Psoas muscle (tissue), 8 donors: ENCODE measurements around the gene FRAS1. TPM values are rescaled to one million over a fixed set of nuclear protein-coding genes. Genes with fewer than 3 reads are reported as not detected.

Experiments used
- ATAC-seq, 4 donors: fragments of 200-7000 bp; cut with Tn5 transposase; one replicate each; pipeline ENCODE4 v1.9.1; 2020; ENCODE audit warnings: moderate library complexity in 3 of 4, mild to moderate bottlenecking in 2 of 4
- DNase-seq, 2 donors: peaks; one replicate each; pipeline ENCODE4 v3.0.0-alpha.2; 2020
- H3K27ac ChIP-seq: fragments of 200-600 bp; one replicate; pipeline ENCODE4 v1.8.0; 2022
- H3K27me3 ChIP-seq, 3 donors: fragments of 200-600 bp in 1 of 3; one replicate each; pipeline versions ENCODE4 v1.6.1 to v1.8.0; 2013 to 2022; ENCODE audit warnings: low read length in 2 of 3, mild to moderate bottlenecking in 2 of 3, moderate library complexity in 1 of 3; ENCODE audit not compliant: insufficient read depth in 3 of 3
- H3K36me3 ChIP-seq, 2 donors: fragments of 200-600 bp in 1 of 2; one replicate each; pipeline versions ENCODE4 v1.6.1 to v1.8.0; 2013 to 2022; ENCODE audit warnings: low read depth in 1 of 2, mild to moderate bottlenecking in 1 of 2, moderate library complexity in 1 of 2; ENCODE audit not compliant: insufficient read depth in 1 of 2
- H3K4me1 ChIP-seq: fragments of 200-600 bp; one replicate; pipeline ENCODE4 v1.8.0; 2022
- H3K4me3 ChIP-seq: fragments of 200-600 bp; one replicate; pipeline ENCODE4 v1.8.0; 2022; ENCODE audit warnings: mild to moderate bottlenecking
- H3K9me3 ChIP-seq: fragments of 200-600 bp; one replicate; pipeline ENCODE4 v1.8.0; 2022
- WGBS, 3 donors: extraction: QIAGEN DNeasy Blood & Tissue Kit; methylation state at CpG; one replicate each; pipeline versions ENCODE4 v1.1.6 to v1.1.7; 2013; 5-methylcytosine and 5-hydroxymethylcytosine counted together
- intact Hi-C, 2 donors: fragments of 100-400 bp; cut with DNase I; formaldehyde crosslinking; loops; one replicate each; pipeline versions ENCODE4 v1.11.0 to v1.14.2; 2022
- polyA plus RNA-seq, 3 donors: library from polyadenylated mRNA; stranded (reverse); fragments of 200-250 nt; gene quantifications; one replicate each; pipeline ENCODE4 v1.2.3, GENCODE V29; 2013
- total RNA-seq, 4 donors: library from RNA; stranded (reverse); fragmentation: NEBNext Ultra II Directional in 2 of 4; extraction: Animal tissue kit (Norgen Biotek cat#: 25700) in 2 of 4; gene quantifications; one replicate each; pipeline versions ENCODE4 v1.2.1 to v1.2.4, GENCODE V29; 2021 to 2023
- TF ChIP-seq, protein P1 (sequence below): fragments of 200-600 bp; IDR thresholded peaks from one replicate; pipeline ENCODE4 v1.8.0; 2022; ENCODE audit warnings: antibody characterized with exemption
- donor health status: healthy with polysubstance abuse.
- donor health status: DM: no; HTN: no; CAD: no; lungs with moderate emphysema.
- donor health status: Bipolar disorder and iron deficiency.
- donor health status: healthy.
- donor health status: DM: yes; HTN: yes; CAD: no.
- donor health status: DM: no; HTN: no; CAD: no.
- donor health status: DM: no; HTN: no; CAD: no.
- donor health status: DM: yes; HTN: yes; CAD: no.

Gene FRAS1
- total and polyA plus RNA-seq, 7 donors, result 0.08 to 3.0 (median 0.42) TPM

DNA sequence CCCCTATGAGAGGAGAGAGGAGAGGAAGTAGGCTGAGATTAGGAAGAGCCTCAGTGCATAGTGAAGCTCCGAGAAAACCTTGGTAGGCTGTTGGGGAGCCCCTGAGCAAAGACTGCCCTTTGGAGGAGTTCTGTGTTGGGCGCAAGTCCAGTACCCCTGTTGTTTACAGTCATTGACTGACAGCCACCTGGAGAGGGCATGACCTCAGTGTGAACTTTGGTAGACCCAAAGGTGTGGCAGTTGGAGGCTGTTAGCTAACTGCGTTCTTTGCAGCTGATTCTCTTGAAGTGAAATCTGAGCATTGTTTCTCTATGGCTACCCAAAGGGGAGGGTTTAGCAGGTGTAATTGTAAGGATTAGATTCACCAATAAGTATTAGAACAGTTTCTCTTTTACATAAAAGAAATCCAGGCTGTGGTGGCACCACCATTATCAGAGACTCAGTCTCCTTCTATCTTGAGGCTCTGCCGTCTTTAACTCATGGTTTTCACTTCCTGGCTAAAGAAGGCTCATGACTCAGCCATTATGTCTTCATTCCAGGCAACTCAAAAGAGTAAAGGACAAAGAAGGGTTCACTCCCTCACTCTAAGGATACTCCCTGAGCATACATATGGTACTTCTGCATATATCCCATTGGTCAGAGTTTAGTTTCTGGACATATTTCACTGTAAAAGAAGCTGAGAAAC is 527.9 kb downstream of the FRAS1 start:
- Histone ChIP-seq H3K36me3 (no peaks in the 10 kb centered on the region), H3K4me3 (no peak overlapping the region), H3K27me3 (no peaks in the 10 kb centered on the region), H3K9me3 (no peaks in the 10 kb centered on the region), H3K4me1 (no peaks in the 10 kb centered on the region), H3K27ac (no peak overlapping the region)
- DNase-seq (no peak), ATAC-seq (no peak)
- intact Hi-C loops, result no loop called here
- TF ChIP-seq, protein P1, sequence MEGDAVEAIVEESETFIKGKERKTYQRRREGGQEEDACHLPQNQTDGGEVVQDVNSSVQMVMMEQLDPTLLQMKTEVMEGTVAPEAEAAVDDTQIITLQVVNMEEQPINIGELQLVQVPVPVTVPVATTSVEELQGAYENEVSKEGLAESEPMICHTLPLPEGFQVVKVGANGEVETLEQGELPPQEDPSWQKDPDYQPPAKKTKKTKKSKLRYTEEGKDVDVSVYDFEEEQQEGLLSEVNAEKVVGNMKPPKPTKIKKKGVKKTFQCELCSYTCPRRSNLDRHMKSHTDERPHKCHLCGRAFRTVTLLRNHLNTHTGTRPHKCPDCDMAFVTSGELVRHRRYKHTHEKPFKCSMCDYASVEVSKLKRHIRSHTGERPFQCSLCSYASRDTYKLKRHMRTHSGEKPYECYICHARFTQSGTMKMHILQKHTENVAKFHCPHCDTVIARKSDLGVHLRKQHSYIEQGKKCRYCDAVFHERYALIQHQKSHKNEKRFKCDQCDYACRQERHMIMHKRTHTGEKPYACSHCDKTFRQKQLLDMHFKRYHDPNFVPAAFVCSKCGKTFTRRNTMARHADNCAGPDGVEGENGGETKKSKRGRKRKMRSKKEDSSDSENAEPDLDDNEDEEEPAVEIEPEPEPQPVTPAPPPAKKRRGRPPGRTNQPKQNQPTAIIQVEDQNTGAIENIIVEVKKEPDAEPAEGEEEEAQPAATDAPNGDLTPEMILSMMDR, result no peak
- WGBS, 3 donors, result 88 to 91% (median 90%) methylated on average over 4 of the region's 4 CpGs

DNA sequence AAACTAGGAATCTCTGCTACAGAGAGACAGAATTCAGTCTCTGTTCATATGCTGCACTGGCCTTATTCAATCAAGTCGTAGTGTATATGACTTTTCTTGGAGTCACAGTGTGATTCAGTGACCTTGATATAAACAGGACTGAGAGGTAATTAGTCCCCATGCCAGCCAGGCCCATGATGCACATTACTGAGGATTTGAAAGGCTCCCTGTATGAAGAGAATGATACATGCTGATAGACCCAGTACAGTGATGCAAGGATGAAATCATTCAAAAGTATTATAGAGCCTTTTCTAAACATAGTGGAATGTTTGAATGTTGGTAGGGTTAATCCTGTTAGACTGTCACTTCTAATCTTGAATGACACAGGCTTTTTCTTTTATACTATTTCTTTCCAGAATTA is 528.5 kb downstream of the FRAS1 start:
- no peak for ATAC-seq
- no peaks in the 10 kb centered on the region for H3K36me3 ChIP-seq

DNA sequence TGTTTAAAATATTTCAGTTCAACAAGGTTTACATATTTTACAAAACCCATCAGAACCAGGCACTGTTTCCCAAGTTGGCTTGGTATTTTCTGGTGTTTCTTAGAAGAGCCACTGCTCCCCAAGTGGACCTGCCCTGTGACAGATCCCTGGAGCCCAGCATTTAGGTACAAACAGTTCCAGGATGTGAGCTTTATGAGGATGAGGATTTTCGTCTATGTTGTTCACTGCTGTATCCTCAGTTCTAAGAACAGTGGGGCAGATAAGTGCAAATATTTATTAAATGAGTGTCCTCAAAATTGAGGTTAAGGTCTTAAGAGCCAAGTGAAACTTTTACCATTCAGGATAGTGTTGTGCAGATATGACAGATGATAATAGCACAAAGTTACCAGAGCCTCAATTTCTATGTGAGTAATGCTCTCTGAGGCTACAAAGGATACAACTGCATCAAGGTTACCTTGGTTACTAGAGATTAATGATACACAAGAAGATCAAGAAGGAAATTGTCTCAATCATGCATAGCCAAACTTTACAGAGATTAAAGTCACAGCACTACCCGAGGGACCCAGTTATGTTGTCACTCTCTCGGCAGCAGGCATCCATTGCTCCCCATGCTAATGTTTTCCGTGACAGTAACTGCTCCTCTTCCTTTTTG is 531.9 kb downstream of the FRAS1 start:
- H3K4me3 ChIP-seq, result no peak overlapping the region
- WGBS, 3 donors, result 49 to 55% (median 51%) methylated on average over 4 of the region's 4 CpGs
- no peak for ATAC-seq
- no peak for DNase-seq
- TF ChIP-seq, protein P1, result no peak
- no peaks in the 10 kb centered on the region for H3K27me3 ChIP-seq
- peak overlapping the region; percentile 4 for H3K27ac ChIP-seq
- H3K4me1 ChIP-seq, result peaks cover 6% of the 10 kb centered on the region
- H3K9me3 ChIP-seq, result no peaks in the 10 kb centered on the region
- H3K36me3 ChIP-seq, result no peaks in the 10 kb centered on the region
- intact Hi-C loops, result no loop called here

More for the DNA sequence above, 528.5 kb downstream of the FRAS1 start:
- no peak for DNase-seq
- Histone ChIP-seq H3K27ac (no peak overlapping the region), H3K27me3 (no peaks in the 10 kb centered on the region), H3K9me3 (no peaks in the 10 kb centered on the region), H3K4me3 (no peak overlapping the region), H3K4me1 (no peaks in the 10 kb centered on the region)
- intact Hi-C loops, result no loop called here
- 0 to 69% (median 56%) methylated on average over 1 of the region's 1 CpG for WGBS, 3 donors
- TF ChIP-seq, protein P1, result no peak

DNA sequence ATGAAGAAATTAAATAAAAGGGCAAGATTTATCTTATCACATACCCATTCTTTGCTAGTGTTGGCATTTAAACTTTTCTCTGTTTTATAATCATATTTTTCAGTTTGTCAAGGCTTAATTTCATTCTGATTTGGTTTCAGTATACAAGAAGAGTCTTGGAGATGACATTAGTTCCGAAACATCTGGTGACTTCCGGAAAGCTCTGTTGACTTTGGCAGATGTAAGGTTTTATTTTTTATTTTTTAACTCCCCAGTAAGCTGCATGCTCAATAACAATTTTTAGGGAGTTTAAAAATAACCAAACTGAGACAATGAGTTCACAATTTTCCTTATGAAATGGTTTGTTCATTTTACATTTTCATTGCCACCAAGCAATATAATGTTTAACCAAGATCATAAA is 534.3 kb downstream of the FRAS1 start:
- H3K4me3 ChIP-seq, result no peak overlapping the region
- intact Hi-C loops, result no loop called here
- peaks cover 6% of the 10 kb centered on the region for H3K4me1 ChIP-seq
- no peaks in the 10 kb centered on the region for H3K27me3 ChIP-seq
- DNase-seq, result no peak
- 18 to 26% (median 24%) methylated on average over 2 of the region's 2 CpGs for WGBS, 3 donors
- ATAC-seq, result no peak
- TF ChIP-seq, protein P1, result no peak
- no peak overlapping the region for H3K27ac ChIP-seq
- H3K9me3 ChIP-seq, result no peaks in the 10 kb centered on the region
- peaks cover 0 to 3% of the 10 kb centered on the region in 2 donors for H3K36me3 ChIP-seq
